HepG2 (cell line): ENCODE results near the gene ARHGEF39. TPM values are rescaled to one million over a fixed set of nuclear protein-coding genes. Genes with fewer than 3 reads are reported as not detected.

Source experiments
- BRCA1 ChIP-seq: sonication (generic); formaldehyde crosslinking; IDR thresholded peaks from 2 replicates; pipeline ENCODE4 v1.4.0; 2020; ENCODE audit warnings: missing genetic modification reagents
- ELF4 ChIP-seq: sonication (generic); formaldehyde crosslinking; IDR thresholded peaks from 2 replicates; pipeline ENCODE4 v1.5.0; 2020; ENCODE audit warnings: missing genetic modification reagents, mild to moderate bottlenecking, moderate library complexity, borderline replicate concordance
- HMG20B ChIP-seq: conservative IDR thresholded peaks from 2 replicates; pipeline ENCODE4 v1.6.1; 2016; ENCODE audit warnings: missing genetic modification reagents, missing compliant biosample characterization
- IKZF1 ChIP-seq: fragments of 450-650 bp; IDR thresholded peaks from 2 replicates; pipeline ENCODE4 v1.7.1; 2016
- KDM4B ChIP-seq: sonication (generic); formaldehyde crosslinking; IDR thresholded peaks from 2 replicates; pipeline ENCODE4 v1.4.0; 2020; ENCODE audit warnings: missing genetic modification reagents
- MED13 ChIP-seq: sonication (generic); formaldehyde crosslinking; IDR thresholded peaks from 2 replicates; pipeline ENCODE4 v1.5.0; 2020; ENCODE audit warnings: missing genetic modification reagents
- MIXL1 ChIP-seq: IDR thresholded peaks from 2 replicates; pipeline ENCODE4 v1.6.1; 2016
- NR0B2 ChIP-seq: sonication (generic); formaldehyde crosslinking; IDR thresholded peaks from 2 replicates; pipeline ENCODE4 v1.4.0; 2020; ENCODE audit warnings: mild to moderate bottlenecking, missing genetic modification reagents
- PAWR ChIP-seq: sonication (generic); formaldehyde crosslinking; IDR thresholded peaks from 2 replicates; pipeline ENCODE4 v1.4.0; 2020; ENCODE audit warnings: missing genetic modification reagents, mild to moderate bottlenecking, borderline replicate concordance
- PPARG ChIP-seq: conservative IDR thresholded peaks from 2 replicates; pipeline ENCODE4 v1.6.1; 2016; ENCODE audit warnings: missing biosample characterization, missing genetic modification reagents
- RAD21 ChIP-seq: fragments of 450-650 bp; formaldehyde crosslinking; IDR thresholded peaks from 2 replicates; pipeline ENCODE4 v1.5.0; 2020; ENCODE audit warnings: mild to moderate bottlenecking
- SOX5 ChIP-seq: IDR thresholded peaks from 2 replicates; pipeline ENCODE4 v1.6.1; 2016; ENCODE audit warnings: borderline replicate concordance
- SYNCRIP ChIP-seq: fragments of 200-400 bp; formaldehyde crosslinking; IDR thresholded peaks from 2 replicates; pipeline ENCODE4 v1.6.1; 2018; ENCODE audit warnings: mild to moderate bottlenecking, low read depth, low read length; ENCODE audit not compliant: insufficient read depth
- TRAFD1 ChIP-seq: sonication (generic); formaldehyde crosslinking; IDR thresholded peaks from 2 replicates; pipeline ENCODE4 v1.5.1; 2020; ENCODE audit warnings: missing genetic modification reagents, mild to moderate bottlenecking, borderline replicate concordance
- TSC22D2 ChIP-seq: sonication (generic); formaldehyde crosslinking; IDR thresholded peaks from 2 replicates; pipeline ENCODE4 v1.5.1; 2020; ENCODE audit warnings: missing genetic modification reagents, mild to moderate bottlenecking, borderline replicate concordance
- XRCC5 ChIP-seq: fragments of 200-400 bp; formaldehyde crosslinking; optimal IDR thresholded peaks from 2 replicates; pipeline ENCODE3; 2017; ENCODE audit warnings: mild to moderate bottlenecking, low read length
- ZBTB7B ChIP-seq: sonication (generic); formaldehyde crosslinking; IDR thresholded peaks from 2 replicates; pipeline ENCODE4 v1.4.0; 2020; ENCODE audit warnings: missing genetic modification reagents
- ZKSCAN5 ChIP-seq: sonication (generic); formaldehyde crosslinking; IDR thresholded peaks from 2 replicates; pipeline ENCODE4 v1.5.1; 2020; ENCODE audit warnings: mild to moderate bottlenecking, missing genetic modification reagents
- ZNF468 ChIP-seq: sonication (generic); formaldehyde crosslinking; IDR thresholded peaks from 2 replicates; pipeline ENCODE4 v1.8.0; 2022; ENCODE audit warnings: mild to moderate bottlenecking, moderate library complexity, missing genetic modification reagents
- ZNF501 ChIP-seq: sonication (generic); formaldehyde crosslinking; IDR thresholded peaks from 2 replicates; pipeline ENCODE4 v1.5.1; 2020; ENCODE audit warnings: mild to moderate bottlenecking, moderate library complexity, missing genetic modification reagents
- ZNF672 ChIP-seq: sonication (generic); formaldehyde crosslinking; IDR thresholded peaks from 2 replicates; pipeline ENCODE4 v1.8.1; 2022; ENCODE audit warnings: missing genetic modification reagents
- polyA plus RNA-seq, 8 experiments: library from polyadenylated mRNA; depleted of rRNA in 3 of 8; stranded (reverse) in 7 of 8; unstranded in 1 of 8; fragments of >200 nt; fragmentation: Illumina TruSeq in 4 of 8; extraction: Trizol in 4 of 8; gene quantifications; 2 replicates each; pipeline versions ENCODE4 v1.2.1 to v1.2.3, GENCODE V29; 2011 to 2016; ENCODE audit warnings: low read depth in 4 of 8, missing spikeins in 1 of 8, mixed read lengths in 1 of 8; ENCODE audit not compliant: insufficient read depth in 1 of 8
- total RNA-seq, 5 experiments: library from RNA; depleted of rRNA; stranded (reverse); fragments of >200 nt; fragmentation: Illumina TruSeq; extraction: Trizol; gene quantifications; 2 replicates each; pipeline ENCODE4 v1.2.3, GENCODE V29; 2016; ENCODE audit warnings: low read depth in 1 of 5
- TF ChIP-seq, protein P1 (sequence below): sonication (generic); formaldehyde crosslinking; conservative IDR thresholded peaks from 2 replicates; pipeline ENCODE4 v1.8.0; 2022; ENCODE audit warnings: low read depth, missing genetic modification reagents
- TF ChIP-seq, protein P2 (sequence below): sonication (generic); formaldehyde crosslinking; IDR thresholded peaks from 2 replicates; pipeline ENCODE4 v1.4.0; 2020; ENCODE audit warnings: missing genetic modification reagents
- TF ChIP-seq, protein P3 (sequence below): sonication (generic); formaldehyde crosslinking; IDR thresholded peaks from 2 replicates; pipeline ENCODE4 v1.8.1; 2022; ENCODE audit warnings: low read depth, mild to moderate bottlenecking, missing genetic modification reagents

The ARHGEF39 gene
- total and polyA plus RNA-seq, 2 of the 13 experiments (the other 11 are each of a cell fraction or from before 2014, with no cell fraction given): 11.2 to 12.3 TPM

DNA sequence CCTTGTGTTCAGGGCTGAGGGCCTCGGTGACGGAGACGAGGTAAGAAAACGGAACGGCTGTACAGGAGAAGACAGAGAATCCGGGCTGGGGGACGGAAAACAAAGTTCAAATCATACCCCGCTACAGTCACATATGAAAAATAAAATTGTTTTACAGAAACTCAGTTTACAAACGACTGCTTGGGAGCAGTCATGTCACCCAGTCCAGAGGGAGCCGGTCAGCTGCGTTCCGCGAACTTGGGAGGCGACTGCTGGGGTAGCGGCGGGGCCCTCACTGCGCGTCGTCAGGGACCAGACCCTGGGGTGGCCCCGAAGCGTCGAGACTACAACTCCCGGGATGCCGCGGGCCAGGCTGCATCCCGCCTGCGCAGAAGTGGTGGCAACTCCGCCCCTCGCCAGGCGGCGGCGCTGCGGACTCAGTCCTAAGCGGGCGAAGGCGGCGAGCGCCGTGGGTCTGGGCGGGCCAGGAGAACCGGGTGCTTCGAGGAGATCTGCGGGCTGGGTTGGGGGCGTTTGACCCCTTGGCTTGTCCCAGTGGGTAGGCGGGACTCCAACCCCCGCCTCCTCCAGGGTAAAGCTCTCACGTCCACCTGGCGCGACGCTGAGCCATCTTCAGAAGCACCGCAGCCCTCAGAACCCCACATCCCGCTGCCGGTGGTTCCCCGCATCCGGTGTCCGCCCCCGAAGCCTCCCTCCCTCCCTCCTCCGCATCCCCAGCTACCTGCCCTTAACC is 18.3 kb downstream of the ARHGEF39 start (continued):
- TF ChIP-seq ZNF501 (CRISPR knock-in tag) (0 out of 2 replicates have a peak, but pooled peaks have one; percentile 62), ZBTB7B (CRISPR knock-in tag) (peak; percentile 48), NR0B2 (no peak), XRCC5 (peak; percentile 34), KDM4B (CRISPR knock-in tag) (no peak), PAWR (CRISPR knock-in tag) (no peak), RAD21 (CRISPR knock-in tag) (peak; percentile 93), MIXL1 (0 out of 2 replicates have a peak, but pooled peaks have one; percentile 19), IKZF1 (no peak), PPARG (CRISPR knock-in tag) (peak; percentile 40; the same call in 1 of the 2 replicates), SOX5 (CRISPR knock-in tag) (no peak; the same call in 1 of the 2 replicates), ELF4 (CRISPR knock-in tag) (no peak), BRCA1 (CRISPR knock-in tag) (peak; percentile 66), HMG20B (CRISPR knock-in tag) (no peak), ZNF468 (CRISPR knock-in tag) (no peak), TSC22D2 (CRISPR knock-in tag) (no peak), SYNCRIP (no peak), ZNF672 (CRISPR knock-in tag) (no peak), TRAFD1 (CRISPR knock-in tag) (no peak), MED13 (CRISPR knock-in tag) (0 out of 2 replicates have a peak, but pooled peaks have one; percentile 29), ZKSCAN5 (CRISPR knock-in tag) (no peak)
- TF ChIP-seq, protein P1, sequence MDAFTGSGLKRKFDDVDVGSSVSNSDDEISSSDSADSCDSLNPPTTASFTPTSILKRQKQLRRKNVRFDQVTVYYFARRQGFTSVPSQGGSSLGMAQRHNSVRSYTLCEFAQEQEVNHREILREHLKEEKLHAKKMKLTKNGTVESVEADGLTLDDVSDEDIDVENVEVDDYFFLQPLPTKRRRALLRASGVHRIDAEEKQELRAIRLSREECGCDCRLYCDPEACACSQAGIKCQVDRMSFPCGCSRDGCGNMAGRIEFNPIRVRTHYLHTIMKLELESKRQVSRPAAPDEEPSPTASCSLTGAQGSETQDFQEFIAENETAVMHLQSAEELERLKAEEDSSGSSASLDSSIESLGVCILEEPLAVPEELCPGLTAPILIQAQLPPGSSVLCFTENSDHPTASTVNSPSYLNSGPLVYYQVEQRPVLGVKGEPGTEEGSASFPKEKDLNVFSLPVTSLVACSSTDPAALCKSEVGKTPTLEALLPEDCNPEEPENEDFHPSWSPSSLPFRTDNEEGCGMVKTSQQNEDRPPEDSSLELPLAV (CRISPR knock-in tag): no peak
- TF ChIP-seq, protein P2, sequence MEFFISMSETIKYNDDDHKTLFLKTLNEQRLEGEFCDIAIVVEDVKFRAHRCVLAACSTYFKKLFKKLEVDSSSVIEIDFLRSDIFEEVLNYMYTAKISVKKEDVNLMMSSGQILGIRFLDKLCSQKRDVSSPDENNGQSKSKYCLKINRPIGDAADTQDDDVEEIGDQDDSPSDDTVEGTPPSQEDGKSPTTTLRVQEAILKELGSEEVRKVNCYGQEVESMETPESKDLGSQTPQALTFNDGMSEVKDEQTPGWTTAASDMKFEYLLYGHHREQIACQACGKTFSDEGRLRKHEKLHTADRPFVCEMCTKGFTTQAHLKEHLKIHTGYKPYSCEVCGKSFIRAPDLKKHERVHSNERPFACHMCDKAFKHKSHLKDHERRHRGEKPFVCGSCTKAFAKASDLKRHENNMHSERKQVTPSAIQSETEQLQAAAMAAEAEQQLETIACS (CRISPR knock-in tag): peak; percentile 29; the same call in 1 of the 2 replicates
- TF ChIP-seq, protein P3, sequence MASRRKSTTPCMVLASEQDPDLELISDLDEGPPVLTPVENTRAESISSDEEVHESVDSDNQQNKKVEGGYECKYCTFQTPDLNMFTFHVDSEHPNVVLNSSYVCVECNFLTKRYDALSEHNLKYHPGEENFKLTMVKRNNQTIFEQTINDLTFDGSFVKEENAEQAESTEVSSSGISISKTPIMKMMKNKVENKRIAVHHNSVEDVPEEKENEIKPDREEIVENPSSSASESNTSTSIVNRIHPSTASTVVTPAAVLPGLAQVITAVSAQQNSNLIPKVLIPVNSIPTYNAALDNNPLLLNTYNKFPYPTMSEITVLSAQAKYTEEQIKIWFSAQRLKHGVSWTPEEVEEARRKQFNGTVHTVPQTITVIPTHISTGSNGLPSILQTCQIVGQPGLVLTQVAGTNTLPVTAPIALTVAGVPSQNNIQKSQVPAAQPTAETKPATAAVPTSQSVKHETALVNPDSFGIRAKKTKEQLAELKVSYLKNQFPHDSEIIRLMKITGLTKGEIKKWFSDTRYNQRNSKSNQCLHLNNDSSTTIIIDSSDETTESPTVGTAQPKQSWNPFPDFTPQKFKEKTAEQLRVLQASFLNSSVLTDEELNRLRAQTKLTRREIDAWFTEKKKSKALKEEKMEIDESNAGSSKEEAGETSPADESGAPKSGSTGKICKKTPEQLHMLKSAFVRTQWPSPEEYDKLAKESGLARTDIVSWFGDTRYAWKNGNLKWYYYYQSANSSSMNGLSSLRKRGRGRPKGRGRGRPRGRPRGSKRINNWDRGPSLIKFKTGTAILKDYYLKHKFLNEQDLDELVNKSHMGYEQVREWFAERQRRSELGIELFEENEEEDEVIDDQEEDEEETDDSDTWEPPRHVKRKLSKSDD (CRISPR knock-in tag): no peak
